Gastrocnemius medialis (tissue), 4 donors: Measurements from ENCODE around the gene CACNA2D3.
"Not testable (repeated sequence)": the region's sequence is repeated elsewhere in the genome, so short reads cannot be mapped to it uniquely, and the experiment has no call there.

Source experiments
- CTCF ChIP-seq, 5 experiments: fragments of 450-650 bp in 3 of 5; fragments of 200-600 bp in 2 of 5; sonication (generic) in 2 of 5; IDR thresholded peaks in 4 of 5; conservative IDR thresholded peaks in 1 of 5; 1 replicate in 4 of 5; 2 replicates in 1 of 5; pipeline ENCODE4 v1.5.1; 2016 to 2019; ENCODE audit warnings: antibody characterized with exemption in 5 of 5, mild to moderate bottlenecking in 3 of 5, moderate library complexity in 3 of 5
- POLR2A ChIP-seq, 2 donors: fragments of 450-650 bp; IDR thresholded peaks; one replicate each; pipeline ENCODE4 v1.6.1; 2017; ENCODE audit warnings: antibody characterized with exemption in 2 of 2, mild to moderate bottlenecking in 2 of 2, moderate library complexity in 2 of 2

- TF ChIP-seq CTCF (IDR thresholded peaks at IDR 0.05 in 4 of 5, conservative IDR thresholded peaks at IDR 0.05 in 1 of 5); POLR2A (IDR thresholded peaks at IDR 0.05): not testable (repeated sequence)
Measured at GRCh38 chr3:54116129-54116528, 6.2 kb upstream of the CACNA2D3 start.
